HepG2 (cell line): ENCODE data around the gene TPSAB1.

ENCODE experiments used
- EZH2 ChIP-seq: conservative IDR thresholded peaks from 2 replicates; pipeline ENCODE4 v1.6.1; 2012; ENCODE audit warnings: mild to moderate bottlenecking, low read depth, low read length, moderate library complexity
- POLR2A ChIP-seq, 2 experiments: IDR thresholded peaks; 2 replicates each; pipeline ENCODE4 v1.6.1; 2011; ENCODE audit warnings: low read depth in 2 of 2, low read length in 2 of 2, mild to moderate bottlenecking in 1 of 2, moderate library complexity in 1 of 2; ENCODE audit not compliant: insufficient read depth in 1 of 2
- ZNF782 ChIP-seq: sonication (generic); formaldehyde crosslinking; IDR thresholded peaks from 2 replicates; pipeline ENCODE4 v1.4.0; 2020; ENCODE audit warnings: missing genetic modification reagents, mild to moderate bottlenecking, borderline replicate concordance
- TF ChIP-seq, protein P1 (sequence below): sonication (generic); formaldehyde crosslinking; IDR thresholded peaks from 2 replicates; pipeline ENCODE4 v1.4.0; 2020; ENCODE audit warnings: missing genetic modification reagents
- TF ChIP-seq, protein P2 (sequence below): sonication (generic); IDR thresholded peaks from 2 replicates; pipeline ENCODE4 v1.6.1; 2016; ENCODE audit warnings: low read depth, borderline replicate concordance

DNA sequence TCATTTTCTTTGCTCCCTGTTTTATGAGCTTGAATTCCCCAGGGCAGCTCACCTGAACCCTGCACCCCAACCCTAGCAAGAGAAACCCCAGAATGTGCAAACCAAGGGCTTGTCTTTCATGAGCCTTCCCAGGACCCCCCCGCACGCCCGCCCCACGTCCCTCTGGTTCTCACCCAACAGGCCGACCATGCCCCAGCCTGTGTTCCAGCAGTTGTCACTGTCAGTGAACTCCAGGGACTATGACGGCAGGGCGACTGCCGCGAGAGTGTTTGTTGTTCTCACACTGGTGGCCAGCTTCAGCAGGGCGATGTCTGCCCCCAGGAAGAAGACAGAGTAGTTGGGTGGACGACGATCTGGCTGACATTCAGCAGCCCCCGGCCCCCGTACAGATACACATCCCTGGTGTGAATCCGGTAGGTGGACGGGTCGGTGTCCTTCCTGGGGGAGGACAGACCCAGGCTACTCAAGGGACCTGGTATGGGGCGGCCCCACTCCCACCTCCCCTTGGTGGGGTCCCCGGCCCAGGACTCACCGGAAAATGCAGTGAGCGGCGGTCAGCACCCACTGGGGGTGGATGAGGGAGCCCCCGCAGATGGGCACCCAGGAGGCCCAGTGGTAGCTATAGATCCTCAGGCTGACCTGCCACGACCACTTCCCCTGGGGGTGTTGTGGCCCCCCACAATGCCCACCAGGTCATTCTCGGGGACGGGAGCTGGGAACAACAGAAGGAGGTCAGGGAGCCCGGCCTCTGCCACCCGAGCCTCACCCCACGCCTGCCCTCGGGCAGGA, 35.5 kb downstream of the TPSAB1 start:
- TF ChIP-seq POLR2A (IDR thresholded peaks at IDR 0.05; ENCODE audit: insufficient read depth in 1 of 2, low read depth in 2 of 2, low read length in 2 of 2), result no peak
- no peak for TF ChIP-seq EZH2
- no peak for TF ChIP-seq ZNF782
- TF ChIP-seq, protein P1, sequence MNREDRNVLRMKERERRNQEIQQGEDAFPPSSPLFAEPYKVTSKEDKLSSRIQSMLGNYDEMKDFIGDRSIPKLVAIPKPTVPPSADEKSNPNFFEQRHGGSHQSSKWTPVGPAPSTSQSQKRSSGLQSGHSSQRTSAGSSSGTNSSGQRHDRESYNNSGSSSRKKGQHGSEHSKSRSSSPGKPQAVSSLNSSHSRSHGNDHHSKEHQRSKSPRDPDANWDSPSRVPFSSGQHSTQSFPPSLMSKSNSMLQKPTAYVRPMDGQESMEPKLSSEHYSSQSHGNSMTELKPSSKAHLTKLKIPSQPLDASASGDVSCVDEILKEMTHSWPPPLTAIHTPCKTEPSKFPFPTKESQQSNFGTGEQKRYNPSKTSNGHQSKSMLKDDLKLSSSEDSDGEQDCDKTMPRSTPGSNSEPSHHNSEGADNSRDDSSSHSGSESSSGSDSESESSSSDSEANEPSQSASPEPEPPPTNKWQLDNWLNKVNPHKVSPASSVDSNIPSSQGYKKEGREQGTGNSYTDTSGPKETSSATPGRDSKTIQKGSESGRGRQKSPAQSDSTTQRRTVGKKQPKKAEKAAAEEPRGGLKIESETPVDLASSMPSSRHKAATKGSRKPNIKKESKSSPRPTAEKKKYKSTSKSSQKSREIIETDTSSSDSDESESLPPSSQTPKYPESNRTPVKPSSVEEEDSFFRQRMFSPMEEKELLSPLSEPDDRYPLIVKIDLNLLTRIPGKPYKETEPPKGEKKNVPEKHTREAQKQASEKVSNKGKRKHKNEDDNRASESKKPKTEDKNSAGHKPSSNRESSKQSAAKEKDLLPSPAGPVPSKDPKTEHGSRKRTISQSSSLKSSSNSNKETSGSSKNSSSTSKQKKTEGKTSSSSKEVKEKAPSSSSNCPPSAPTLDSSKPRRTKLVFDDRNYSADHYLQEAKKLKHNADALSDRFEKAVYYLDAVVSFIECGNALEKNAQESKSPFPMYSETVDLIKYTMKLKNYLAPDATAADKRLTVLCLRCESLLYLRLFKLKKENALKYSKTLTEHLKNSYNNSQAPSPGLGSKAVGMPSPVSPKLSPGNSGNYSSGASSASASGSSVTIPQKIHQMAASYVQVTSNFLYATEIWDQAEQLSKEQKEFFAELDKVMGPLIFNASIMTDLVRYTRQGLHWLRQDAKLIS (CRISPR knock-in tag), result no peak
- TF ChIP-seq, protein P2, sequence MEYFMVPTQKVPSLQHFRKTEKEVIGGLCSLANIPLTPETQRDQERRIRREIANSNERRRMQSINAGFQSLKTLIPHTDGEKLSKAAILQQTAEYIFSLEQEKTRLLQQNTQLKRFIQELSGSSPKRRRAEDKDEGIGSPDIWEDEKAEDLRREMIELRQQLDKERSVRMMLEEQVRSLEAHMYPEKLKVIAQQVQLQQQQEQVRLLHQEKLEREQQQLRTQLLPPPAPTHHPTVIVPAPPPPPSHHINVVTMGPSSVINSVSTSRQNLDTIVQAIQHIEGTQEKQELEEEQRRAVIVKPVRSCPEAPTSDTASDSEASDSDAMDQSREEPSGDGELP, result no peak
